ENCODE measurements around the gene ROR1.
"Not testable (repeated sequence)": the region's sequence is repeated elsewhere in the genome, so short reads cannot be mapped to it uniquely, and the experiment has no call there.

ROR1 gene

GRCh38 chr1:63825111-63825510 is 51.3 kb downstream of the ROR1 start:
- DNase-seq = no peak

- not testable (repeated sequence) for DNase-seq
These were observed 52.5 kb downstream of the ROR1 start for GRCh38 chr1:63826246-63826861.

- no peak for DNase-seq
These were observed 53.8 kb downstream of the ROR1 start for GRCh38 chr1:63827411-63828321.

- no peak for DNase-seq
These were observed 54.7 kb downstream of the ROR1 start for GRCh38 chr1:63828322-63829044.

- DNase-seq = no peak
These were observed 55.8 kb downstream of the ROR1 start for GRCh38 chr1:63829349-63830327.

GRCh38 chr1:63831409-63831808 is 57.6 kb downstream of the ROR1 start:
- DNase-seq = no peak

GRCh38 chr1:63833363-63834119 is 59.7 kb downstream of the ROR1 start:
- no peak for DNase-seq

GRCh38 chr1:63835128-63835527 is 61.3 kb downstream of the ROR1 start:
- DNase-seq = no peak

- DNase-seq = no peak
These were observed 62.6 kb downstream of the ROR1 start for GRCh38 chr1:63836374-63836773.

GRCh38 chr1:63836830-63837229 is 63.0 kb downstream of the ROR1 start:
- peak; percentile 36 for DNase-seq

- no peak for DNase-seq
These were observed 69.2 kb downstream of the ROR1 start for GRCh38 chr1:63843010-63843409.

- no peak for DNase-seq
These were observed 70.1 kb downstream of the ROR1 start for GRCh38 chr1:63843884-63844283.

GRCh38 chr1:63845346-63845745 is 71.5 kb downstream of the ROR1 start:
- DNase-seq = no peak

- DNase-seq = no peak
These were observed 73.6 kb downstream of the ROR1 start for GRCh38 chr1:63847308-63847910.

GRCh38 chr1:63848733-63849132 is 74.9 kb downstream of the ROR1 start:
- no peak for DNase-seq

- DNase-seq = no peak
These were observed 75.3 kb downstream of the ROR1 start for GRCh38 chr1:63849149-63849548.

GRCh38 chr1:63854091-63854490 is 80.3 kb downstream of the ROR1 start:
- no peak for DNase-seq

GRCh38 chr1:63855942-63856341 is 82.1 kb downstream of the ROR1 start:
- no peak for DNase-seq

- DNase-seq = no peak
These were observed 83.1 kb downstream of the ROR1 start for GRCh38 chr1:63856924-63857323.

GRCh38 chr1:63857478-63857877 is 83.7 kb downstream of the ROR1 start:
- DNase-seq = no peak

GRCh38 chr1:63858153-63858552 is 84.3 kb downstream of the ROR1 start:
- DNase-seq = no peak

Measured in NCI-H2227 treated with DMSO at 0.1 percent for 48 hours (cell line).